Activated naive CD4-positive, alpha-beta T cell treated with anti-CD3 and anti-CD28 coated beads, Interleukin-2, amount 10 ng/mL, durations not matched to agents 7 days and 5 days (primary cell): ENCODE results near the gene MYO10.

Source experiments
- CTCF ChIA-PET: fragments of 350-600 bp; sonication (Branson Sonifier 250); formaldehyde crosslinking; loops from one replicate; lab custom pipeline; 2021; ENCODE audit warnings: antibody characterized with exemption; lab: Charles Lee
- DNase-seq: peaks from one replicate; pipeline ENCODE4 v3.0.0-alpha.2; 2020
- H3K27ac Mint-ChIP-seq: one replicate; pipeline ENCODE4 v1.8.0; 2021; ENCODE audit warnings: mild to moderate bottlenecking, moderate library complexity, mixed read lengths
- H3K27me3 Mint-ChIP-seq: one replicate; pipeline ENCODE4 v1.8.0; 2021; ENCODE audit warnings: mild to moderate bottlenecking, mixed read lengths
- H3K36me3 Mint-ChIP-seq: one replicate; pipeline ENCODE4 v1.8.0; 2021; ENCODE audit warnings: mixed read lengths
- H3K4me1 Mint-ChIP-seq: one replicate; pipeline ENCODE4 v1.8.0; 2021; ENCODE audit warnings: mixed read lengths
- H3K4me3 Mint-ChIP-seq: one replicate; pipeline ENCODE4 v1.8.0; 2021; ENCODE audit warnings: mild to moderate bottlenecking, moderate library complexity, mixed read lengths
- H3K9me3 Mint-ChIP-seq: one replicate; pipeline ENCODE4 v1.8.0; 2021; ENCODE audit warnings: mixed read lengths

MYO10 gene

GRCh38 chr5:16894236-16895057 is 41.6 kb downstream of the MYO10 start:
- Mint-ChIP-seq H3K4me1 (no peaks in the 10 kb centered on the region), H3K4me3 (no peak overlapping the region), H3K9me3 (no peaks in the 10 kb centered on the region), H3K27ac (no peak overlapping the region), H3K27me3 (peaks cover under 1% of the 10 kb centered on the region), H3K36me3 (no peaks in the 10 kb centered on the region)
- CTCF ChIA-PET, result no interaction called here
- DNase-seq, result no peak

- Mint-ChIP-seq H3K27ac (no peak overlapping the region), H3K4me1 (no peaks in the 10 kb centered on the region), H3K27me3 (peaks cover 4% of the 10 kb centered on the region), H3K36me3 (no peaks in the 10 kb centered on the region), H3K4me3 (no peak overlapping the region), H3K9me3 (no peaks in the 10 kb centered on the region)
- no peak for DNase-seq
- CTCF ChIA-PET, result no interaction called here
These were observed 45.1 kb downstream of the MYO10 start for GRCh38 chr5:16891033-16891432.

GRCh38 chr5:16889972-16890519 is 46.0 kb downstream of the MYO10 start:
- no peak overlapping the region for H3K4me3 Mint-ChIP-seq

GRCh38 chr5:16889203-16889971 is 46.7 kb downstream of the MYO10 start:
- DNase-seq, result no peak
- CTCF ChIA-PET, result no interaction called here
- Mint-ChIP-seq H3K27me3 (peaks cover 4% of the 10 kb centered on the region), H3K36me3 (no peaks in the 10 kb centered on the region), H3K4me1 (no peaks in the 10 kb centered on the region), H3K27ac (no peak overlapping the region), H3K4me3 (no peak overlapping the region), H3K9me3 (no peaks in the 10 kb centered on the region)

More at GRCh38 chr5:16889972-16890519, 46.0 kb downstream of the MYO10 start:
- Mint-ChIP-seq H3K36me3 (no peaks in the 10 kb centered on the region), H3K27ac (no peak overlapping the region), H3K9me3 (no peaks in the 10 kb centered on the region), H3K4me1 (no peaks in the 10 kb centered on the region), H3K27me3 (peaks cover 4% of the 10 kb centered on the region)
- CTCF ChIA-PET, result no interaction called here
- no peak for DNase-seq

- no peak for DNase-seq
- Mint-ChIP-seq H3K27me3 (peaks cover 4% of the 10 kb centered on the region), H3K27ac (no peak overlapping the region), H3K36me3 (no peaks in the 10 kb centered on the region), H3K4me3 (no peak overlapping the region), H3K9me3 (no peaks in the 10 kb centered on the region), H3K4me1 (no peaks in the 10 kb centered on the region)
- CTCF ChIA-PET, result no interaction called here
These were observed 47.4 kb downstream of the MYO10 start for GRCh38 chr5:16888694-16889124.

GRCh38 chr5:16886793-16887345 is 49.2 kb downstream of the MYO10 start:
- CTCF ChIA-PET, result no interaction called here
- Mint-ChIP-seq H3K9me3 (no peaks in the 10 kb centered on the region), H3K27ac (no peak overlapping the region), H3K36me3 (no peaks in the 10 kb centered on the region), H3K27me3 (peaks cover 4% of the 10 kb centered on the region), H3K4me3 (no peak overlapping the region), H3K4me1 (no peaks in the 10 kb centered on the region)
- DNase-seq, result no peak

- DNase-seq, result no peak
- CTCF ChIA-PET, result no interaction called here
- Mint-ChIP-seq H3K4me1 (no peaks in the 10 kb centered on the region), H3K27ac (no peak overlapping the region), H3K4me3 (no peak overlapping the region), H3K9me3 (no peaks in the 10 kb centered on the region), H3K36me3 (no peaks in the 10 kb centered on the region), H3K27me3 (peaks cover 4% of the 10 kb centered on the region)
These were observed 49.7 kb downstream of the MYO10 start for GRCh38 chr5:16886366-16886736.

GRCh38 chr5:16885635-16886365 is 50.3 kb downstream of the MYO10 start:
- H3K4me1 Mint-ChIP-seq, result no peaks in the 10 kb centered on the region
- peaks cover 4% of the 10 kb centered on the region for H3K27me3 Mint-ChIP-seq
- no peaks in the 10 kb centered on the region for H3K9me3 Mint-ChIP-seq
- no peak overlapping the region for H3K27ac Mint-ChIP-seq
- H3K4me3 Mint-ChIP-seq, result no peak overlapping the region
- H3K36me3 Mint-ChIP-seq, result no peaks in the 10 kb centered on the region
- CTCF ChIA-PET, result no interaction called here
- no peak for DNase-seq

GRCh38 chr5:16884595-16884994 is 51.5 kb downstream of the MYO10 start:
- Mint-ChIP-seq H3K27ac (no peak overlapping the region), H3K27me3 (peaks cover 4% of the 10 kb centered on the region), H3K36me3 (no peaks in the 10 kb centered on the region), H3K4me1 (no peaks in the 10 kb centered on the region), H3K9me3 (no peaks in the 10 kb centered on the region), H3K4me3 (no peak overlapping the region)
- CTCF ChIA-PET, result no interaction called here
- DNase-seq, result no peak

- no peaks in the 10 kb centered on the region for H3K27me3 Mint-ChIP-seq
- H3K9me3 Mint-ChIP-seq, result no peaks in the 10 kb centered on the region
- H3K36me3 Mint-ChIP-seq, result no peaks in the 10 kb centered on the region
- H3K4me3 Mint-ChIP-seq, result no peak overlapping the region
- no peak for DNase-seq
- no peaks in the 10 kb centered on the region for H3K4me1 Mint-ChIP-seq
- no peak overlapping the region for H3K27ac Mint-ChIP-seq
- CTCF ChIA-PET, result no interaction called here
These were observed 52.3 kb downstream of the MYO10 start for GRCh38 chr5:16883806-16884205.

GRCh38 chr5:16883176-16883575 is 52.9 kb downstream of the MYO10 start:
- no peak overlapping the region for H3K27ac Mint-ChIP-seq
- CTCF ChIA-PET, result no interaction called here
- no peaks in the 10 kb centered on the region for H3K36me3 Mint-ChIP-seq

GRCh38 chr5:16881251-16881650 is 54.8 kb downstream of the MYO10 start:
- Mint-ChIP-seq H3K4me1 (no peaks in the 10 kb centered on the region), H3K27ac (no peak overlapping the region), H3K27me3 (no peaks in the 10 kb centered on the region), H3K4me3 (no peak overlapping the region), H3K36me3 (no peaks in the 10 kb centered on the region), H3K9me3 (no peaks in the 10 kb centered on the region)
- no peak for DNase-seq
- CTCF ChIA-PET, result no interaction called here

More at GRCh38 chr5:16883176-16883575, 52.9 kb downstream of the MYO10 start:
- no peak for DNase-seq
- H3K4me3 Mint-ChIP-seq, result no peak overlapping the region
- no peaks in the 10 kb centered on the region for H3K9me3 Mint-ChIP-seq
- H3K27me3 Mint-ChIP-seq, result no peaks in the 10 kb centered on the region
- no peaks in the 10 kb centered on the region for H3K4me1 Mint-ChIP-seq

GRCh38 chr5:16880547-16880946 is 55.5 kb downstream of the MYO10 start:
- Mint-ChIP-seq H3K36me3 (no peaks in the 10 kb centered on the region), H3K27ac (no peak overlapping the region), H3K9me3 (no peaks in the 10 kb centered on the region), H3K4me1 (no peaks in the 10 kb centered on the region), H3K27me3 (no peaks in the 10 kb centered on the region), H3K4me3 (no peak overlapping the region)
- no peak for DNase-seq
- CTCF ChIA-PET, result no interaction called here

GRCh38 chr5:16879650-16880049 is 56.4 kb downstream of the MYO10 start:
- no peaks in the 10 kb centered on the region for H3K9me3 Mint-ChIP-seq
- CTCF ChIA-PET, result no interaction called here
- H3K4me3 Mint-ChIP-seq, result no peak overlapping the region
- no peak for DNase-seq
- no peaks in the 10 kb centered on the region for H3K27me3 Mint-ChIP-seq
- no peak overlapping the region for H3K27ac Mint-ChIP-seq
- H3K36me3 Mint-ChIP-seq, result no peaks in the 10 kb centered on the region
- H3K4me1 Mint-ChIP-seq, result no peaks in the 10 kb centered on the region
